HG03108 (cell line): ENCODE data around the gene DYNLT4.
A peak's percentile ranks its signal among the peaks of the same experiment; 100 is the strongest.
"Not testable (repeated sequence)": the region's sequence is repeated elsewhere in the genome, so short reads cannot be mapped to it uniquely, and the experiment has no call there.

Experiments
- ATAC-seq: cut with Tn5 transposase; IDR thresholded peaks from one replicate; pipeline ENCODE4 v1.9.1; 2021; ENCODE audit warnings: moderate library complexity; ENCODE audit not compliant: unreplicated experiment

DYNLT4 gene

GRCh38 chr1:44810101-44810761 is 3.1 kb upstream of the DYNLT4 start:
- no peak for ATAC-seq

GRCh38 chr1:44808938-44809917 is 2.1 kb upstream of the DYNLT4 start:
- ATAC-seq: peak; percentile 33

- ATAC-seq: peak; percentile 32
Observed at GRCh38 chr1:44808063-44808937, 1.1 kb upstream of the DYNLT4 start, which contains the start of gene BTBD19. BTBD19 (plus strand) TSS chr1:44808523; CDS start chr1:44808821, 298 bp downstream.

- peak; percentile 30 for ATAC-seq
Observed at GRCh38 chr1:44807364-44808062, 362 bp upstream of the DYNLT4 start.

GRCh38 chr1:44806025-44806703 is 987 bp downstream of the DYNLT4 start:
- no peak for ATAC-seq

- ATAC-seq: no peak
Observed at GRCh38 chr1:44805311-44806024, 1.7 kb downstream of the DYNLT4 start.

GRCh38 chr1:44803312-44804095 is 3.6 kb downstream of the DYNLT4 start:
- no peak for ATAC-seq

GRCh38 chr1:44803062-44803311 is 4.2 kb downstream of the DYNLT4 start:
- ATAC-seq: no peak

- ATAC-seq: no peak
Observed at GRCh38 chr1:44802306-44803061, 4.7 kb downstream of the DYNLT4 start.

- ATAC-seq: no peak
Observed at GRCh38 chr1:44801491-44802305, 5.5 kb downstream of the DYNLT4 start.

- peak; percentile 82 for ATAC-seq
Observed at GRCh38 chr1:44799770-44800584, 7.2 kb downstream of the DYNLT4 start, which contains the start of gene PLK3. PLK3 (plus strand) TSS chr1:44800377; CDS start chr1:44800464, 87 bp downstream.

GRCh38 chr1:44798481-44799365 is 8.4 kb downstream of the DYNLT4 start:
- ATAC-seq: no peak

- ATAC-seq: not testable (repeated sequence)
Observed at GRCh38 chr1:44797886-44798285, 9.3 kb downstream of the DYNLT4 start.

- no peak for ATAC-seq
Observed at GRCh38 chr1:44792736-44793502, 14.2 kb downstream of the DYNLT4 start.
